Omental fat pad (tissue), 4 donors: ENCODE results near the gene OR6C2. TPM values are rescaled to one million over a fixed set of nuclear protein-coding genes. Genes with fewer than 3 reads are reported as not detected.
"Not testable (repeated sequence)": the region's sequence is repeated elsewhere in the genome, so short reads cannot be mapped to it uniquely, and the experiment has no call there.

ENCODE experiments used
- ATAC-seq: fragments of 150-250 bp; one replicate; pipeline ENCODE4 v1.9.1; 2016; ENCODE audit warnings: mild to moderate bottlenecking, moderate library complexity; ENCODE audit not compliant: low FRiP score
- DNase-seq: peaks from one replicate; pipeline ENCODE4 v3.0.0-alpha.2; 2019; ENCODE audit warnings: low spot score
- CTCF ChIP-seq, 3 donors: fragments of 450-650 bp; IDR thresholded peaks; one replicate each; pipeline ENCODE4 v1.5.1; 2016 to 2017; ENCODE audit warnings: antibody characterized with exemption in 3 of 3, mild to moderate bottlenecking in 3 of 3, moderate library complexity in 2 of 3
- total RNA-seq, 4 donors: library from RNA; depleted of rRNA; stranded (reverse); fragments of >200 nt; gene quantifications; one replicate each; pipeline ENCODE4 v1.1.0, GENCODE V29; 2016

OR6C2 gene
- total RNA-seq, 4 donors from 2014 or later = not detected

GRCh38 chr12:55420307-55420962 is 23.4 kb upstream of the OR6C2 start:
- DNase-seq (no peak), ATAC-seq (no peak)
- no peak for TF ChIP-seq CTCF (IDR thresholded peaks at IDR 0.05)

- ATAC-seq (no peak), DNase-seq (no peak)
- TF ChIP-seq CTCF (IDR thresholded peaks at IDR 0.05) = no peak
Observed at GRCh38 chr12:55425954-55426353, 17.9 kb upstream of the OR6C2 start, which contains the start of gene OR6C76. Gene OR6C76, plus strand, starts transcription at chr12:55426254. Its CDS starts 0 bp downstream, at chr12:55426254.

GRCh38 chr12:55428331-55429243 is 15.3 kb upstream of the OR6C2 start:
- DNase-seq (no peak), ATAC-seq (no peak)
- TF ChIP-seq CTCF (IDR thresholded peaks at IDR 0.05) = no peak

- ATAC-seq, DNase-seq: not testable (repeated sequence)
Observed at GRCh38 chr12:55441233-55441632, 2.6 kb upstream of the OR6C2 start.

GRCh38 chr12:55445357-55445756 is 1.5 kb downstream of the OR6C2 start:
- no peak for TF ChIP-seq CTCF (IDR thresholded peaks at IDR 0.05)
- ATAC-seq = no peak
- DNase-seq = no peak

- no peak for TF ChIP-seq CTCF (IDR thresholded peaks at IDR 0.05)
- no peak for DNase-seq
- no peak for ATAC-seq
Observed at GRCh38 chr12:55446326-55446725, 2.5 kb downstream of the OR6C2 start.

GRCh38 chr12:55448825-55449224 is 4.9 kb downstream of the OR6C2 start:
- no peak for TF ChIP-seq CTCF (IDR thresholded peaks at IDR 0.05)
- DNase-seq (no peak), ATAC-seq (no peak)

- not testable (repeated sequence) for ATAC-seq
Observed at GRCh38 chr12:55464926-55465325, 21.1 kb downstream of the OR6C2 start.

More at GRCh38 chr12:55464926-55465325, 21.1 kb downstream of the OR6C2 start:
- DNase-seq = not testable (repeated sequence)
